Caco-2 (cell line): Measurements from ENCODE around the gene KLF1. TPM values are rescaled to one million over a fixed set of nuclear protein-coding genes. Genes with fewer than 3 reads are reported as not detected.

ENCODE experiments used
- Bru-seq: library from RNA; stranded (reverse); fragments of 400-500 nt; gene quantifications from one replicate; lab custom pipeline; 2021; lab: Mats Ljungman, UMichigan
- BruChase-seq, 2 experiments: library from RNA; stranded (reverse); fragments of 400-500 nt; gene quantifications; one replicate each; lab custom pipeline; 2021; lab: Mats Ljungman, UMichigan
- BruUV-seq: library from RNA; stranded (reverse); fragments of 400-500 nt; replicated peaks from 2 replicates; lab custom pipeline; 2021; lab: Mats Ljungman, UMichigan
- CTCF ChIA-PET: fragments of 300-600 bp; sonication (Branson Sonifier 250); formaldehyde crosslinking; loops from one replicate; lab custom pipeline; 2022; ENCODE audit warnings: antibody characterized with exemption; lab: Charles Lee
- POLR2A ChIA-PET: fragments of 300-600 bp; sonication (Branson Sonifier 250); formaldehyde crosslinking; loops from one replicate; lab custom pipeline; 2022; ENCODE audit warnings: antibody characterized with exemption; lab: Charles Lee
- DNase-seq, 2 experiments: peaks; one replicate each; pipeline versions ENCODE4 v3.0.0 to v3.0.0-alpha.2; 2020 to 2022
- H3K27me3 ChIP-seq: replicated peaks from 2 replicates; pipeline ENCODE4 v1.6.0; 2011; ENCODE audit warnings: low read length; ENCODE audit not compliant: control insufficient read depth, insufficient read depth
- H3K36me3 ChIP-seq: 2 replicates; pipeline ENCODE4 v1.5.1; 2011; ENCODE audit warnings: low read length; ENCODE audit not compliant: control insufficient read depth, insufficient read depth
- H3K4me1 ChIP-seq: fragments of 250-450 bp; sonication (Bioruptor Pico); 2 replicates; pipeline ENCODE4 v1.5.1; 2020; ENCODE audit warnings: mild to moderate bottlenecking
- H3K4me3 ChIP-seq: 2 replicates; pipeline ENCODE4 v1.5.1; 2011; ENCODE audit warnings: low read depth, mild to moderate bottlenecking, control low read depth, low read length
- H3K9me3 ChIP-seq: fragments of 250-450 bp; sonication (Bioruptor Pico); 2 replicates; pipeline ENCODE4 v1.5.1; 2020; ENCODE audit warnings: mild to moderate bottlenecking, moderate library complexity
- H3K27ac Mint-ChIP-seq: one replicate; pipeline ENCODE4 v1.8.0; 2022; ENCODE audit warnings: mixed read lengths; ENCODE audit not compliant: unreplicated experiment
- H3K27me3 Mint-ChIP-seq: one replicate; pipeline ENCODE4 v1.8.0; 2022; ENCODE audit warnings: mixed read lengths; ENCODE audit not compliant: insufficient read depth, unreplicated experiment
- H3K36me3 Mint-ChIP-seq: one replicate; pipeline ENCODE4 v1.8.0; 2022; ENCODE audit warnings: mild to moderate bottlenecking, mixed read lengths; ENCODE audit not compliant: insufficient read depth, unreplicated experiment
- H3K4me1 Mint-ChIP-seq: one replicate; pipeline ENCODE4 v1.8.0; 2022; ENCODE audit warnings: low read depth, mixed read lengths; ENCODE audit not compliant: unreplicated experiment
- H3K4me3 Mint-ChIP-seq: one replicate; pipeline ENCODE4 v1.8.0; 2022; ENCODE audit warnings: mild to moderate bottlenecking, moderate library complexity, mixed read lengths; ENCODE audit not compliant: unreplicated experiment
- H3K9me3 Mint-ChIP-seq: one replicate; pipeline ENCODE4 v1.8.0; 2022; ENCODE audit warnings: mixed read lengths; ENCODE audit not compliant: unreplicated experiment
- CTCF ChIP-seq, 2 experiments: fragments of 200-600 bp in 1 of 2; IDR thresholded peaks; 1 replicate in 1 of 2; 2 replicates in 1 of 2; pipeline versions ENCODE4 v1.5.1 to v1.8.0; 2011 to 2022; ENCODE audit warnings: antibody characterized with exemption in 1 of 2, control low read depth in 1 of 2, inconsistent platforms in 1 of 2, low read depth in 1 of 2, low read length in 1 of 2, mild to moderate bottlenecking in 1 of 2, moderate library complexity in 1 of 2; ENCODE audit not compliant: insufficient read depth in 1 of 2, severe bottlenecking in 1 of 2, unreplicated experiment in 1 of 2
- intact Hi-C: fragments of 100-400 bp; cut with micrococcal nuclease; formaldehyde crosslinking; loops from one replicate; pipeline ENCODE4 v1.10.0; 2022; ENCODE audit not compliant: unreplicated experiment
- long read RNA-seq: library from polyadenylated mRNA; stranded (forward); transcript quantifications from one replicate; pipeline ENCODE4 v2.0.0, GENCODE V29; 2022
- total RNA-seq: library from RNA; stranded (reverse); gene quantifications from 2 replicates; pipeline ENCODE4 v1.2.3, GENCODE V29; 2022

The KLF1 gene
- total RNA-seq (not detected in 2 replicates), Bru-seq, nascent RNA (not detected), BruChase-seq, experiment 1, labeled RNA remaining after a 2-hour chase (not detected), BruChase-seq, experiment 2, labeled RNA remaining after a 6-hour chase (percentile 23 among the genes with signal in this experiment)
- long read RNA-seq = 0 reads

GRCh38 chr19:12886969-12887747 is at the start of gene KLF1:
KLF1 (minus strand) TSS chr19:12887201; CDS start chr19:12887140, 61 bp downstream.
- no peaks in the 10 kb centered on the region for H3K27me3 ChIP-seq
- DNase-seq = no peak
- Mint-ChIP-seq H3K27me3 (peaks cover 5% of the 10 kb centered on the region), H3K27ac (no peak within 1 kb of the TSS), H3K4me3 (peak within 1 kb of the TSS; percentile 56), H3K4me1 (peaks cover 5% of the 10 kb centered on the region), H3K36me3 (peaks cover 24% of the 10 kb centered on the region), H3K9me3 (no peaks in the 10 kb centered on the region)
- no peak for TF ChIP-seq CTCF (IDR thresholded peaks at IDR 0.05; ENCODE audit: insufficient read depth in 1 of 2, low read depth in 1 of 2, low read length in 1 of 2, severe bottlenecking in 1 of 2, unreplicated experiment in 1 of 2)
- intact Hi-C loops = no loop called here
- no TSS peak for BruUV-seq
- H3K4me3 ChIP-seq = no peak within 1 kb of the TSS
- H3K36me3 ChIP-seq = no peaks in the 10 kb centered on the region
- peaks cover 22% of the 10 kb centered on the region for H3K9me3 ChIP-seq
- POLR2A ChIA-PET = no interaction called here
- no peaks in the 10 kb centered on the region for H3K4me1 ChIP-seq
- CTCF ChIA-PET = interaction anchor here (0.6 kb wide), 1 partner anchor 91 kb away, joined by 7 read pairs; no protein-coding TSS in a partner anchor

GRCh38 chr19:12936582-12936981 is 49.6 kb upstream of the KLF1 start:
- H3K36me3 ChIP-seq = peaks cover 14% of the 10 kb centered on the region
- Mint-ChIP-seq H3K9me3 (no peaks in the 10 kb centered on the region), H3K4me1 (peaks cover 22% of the 10 kb centered on the region), H3K27me3 (peaks cover 3% of the 10 kb centered on the region), H3K27ac (no peak overlapping the region), H3K4me3 (no peak overlapping the region), H3K36me3 (peaks cover 61% of the 10 kb centered on the region)
- CTCF ChIA-PET = interaction anchor here (0.6 to 1.5 kb wide), 2 partner anchors 29 to 124 kb away, joined by 4 to 5 read pairs; no protein-coding TSS in a partner anchor
- H3K9me3 ChIP-seq = no peaks in the 10 kb centered on the region
- TF ChIP-seq CTCF (IDR thresholded peaks at IDR 0.05; ENCODE audit: insufficient read depth in 1 of 2, low read depth in 1 of 2, low read length in 1 of 2, severe bottlenecking in 1 of 2, unreplicated experiment in 1 of 2) = no peak
- DNase-seq = no peak
- no TSS peak for BruUV-seq
- intact Hi-C loops = no loop called here
- POLR2A ChIA-PET = interaction anchor here (0.5 to 1.2 kb wide), 2 partner anchors 10 to 46 kb away, joined by 3 to 14 read pairs; partner anchors contain the start of gene GCDH
- H3K4me1 ChIP-seq = peaks cover 27% of the 10 kb centered on the region; the same call in 1 of the 2 replicates
- no peaks in the 10 kb centered on the region for H3K27me3 ChIP-seq
- H3K4me3 ChIP-seq = no peak overlapping the region

GRCh38 chr19:12935071-12935470 is 48.1 kb upstream of the KLF1 start:
- H3K27me3 ChIP-seq = no peaks in the 10 kb centered on the region
- Mint-ChIP-seq H3K36me3 (peaks cover 50% of the 10 kb centered on the region), H3K27ac (no peak overlapping the region), H3K4me1 (peaks cover 22% of the 10 kb centered on the region), H3K27me3 (peaks cover 3% of the 10 kb centered on the region), H3K4me3 (no peak overlapping the region), H3K9me3 (no peaks in the 10 kb centered on the region)
- intact Hi-C loops = no loop called here
- POLR2A ChIA-PET = no interaction called here
- H3K9me3 ChIP-seq = no peaks in the 10 kb centered on the region
- TF ChIP-seq CTCF (IDR thresholded peaks at IDR 0.05; ENCODE audit: insufficient read depth in 1 of 2, low read depth in 1 of 2, low read length in 1 of 2, severe bottlenecking in 1 of 2, unreplicated experiment in 1 of 2) = no peak
- CTCF ChIA-PET = no interaction called here
- H3K4me3 ChIP-seq = no peak overlapping the region
- BruUV-seq = no TSS peak
- peaks cover 6% of the 10 kb centered on the region for H3K36me3 ChIP-seq
- H3K4me1 ChIP-seq = peaks cover 19% of the 10 kb centered on the region; the same call in 1 of the 2 replicates
- DNase-seq = no peak
